GM12878 (cell line): ENCODE results near the gene AP3D1. TPM values are rescaled to one million over a fixed set of nuclear protein-coding genes. Genes with fewer than 3 reads are reported as not detected.

Experiments
- ATAC-seq: fragments of 200-7000 bp; cut with Tn5 transposase; 3 replicates; pipeline ENCODE4 v1.9.1; 2020; ENCODE audit warnings: mild to moderate bottlenecking, moderate library complexity
- BruUV-seq: library from RNA; stranded (reverse); fragments of 400-500 nt; replicated peaks from 2 replicates; lab custom pipeline; 2021; lab: Mats Ljungman, UMichigan
- CTCF ChIA-PET: fragments of 300-600 bp; sonication (Branson Sonifier 250); formaldehyde crosslinking; extraction: SDS; loops from one replicate; lab custom pipeline; 2021; ENCODE audit warnings: inconsistent platforms; lab: Yijun Ruan, JAX
- POLR2A ChIA-PET: fragments of 350-600 bp; formaldehyde crosslinking; extraction: SDS; loops from one replicate; lab custom pipeline; 2021; ENCODE audit warnings: inconsistent platforms; lab: Charles Lee
- RAD21 ChIA-PET: fragments of 300-600 bp; sonication (Branson Sonifier 250); formaldehyde crosslinking; loops from one replicate; lab custom pipeline; 2023; ENCODE audit warnings: antibody characterized with exemption; ENCODE audit not compliant: unreplicated experiment; lab: Charles Lee
- SMC1A ChIA-PET: fragments of 300-600 bp; sonication (Branson Sonifier 250); formaldehyde crosslinking; loops from one replicate; lab custom pipeline; 2023; ENCODE audit not compliant: unreplicated experiment, uncharacterized antibody; lab: Charles Lee
- DNase-seq: peaks from one replicate; pipeline ENCODE4 v3.0.0-alpha.2; 2011; ENCODE audit warnings: low read depth, low spot score
- FAIRE-seq: peaks from 3 replicates; lab custom pipeline; 2011; peaks lifted over from hg19 to GRCh38; lab: Jason Lieb, UNC
- H2AFZ ChIP-seq: 2 replicates; pipeline ENCODE4 v1.6.0; 2011; ENCODE audit warnings: low read depth, low read length, control low read depth; ENCODE audit not compliant: control insufficient read depth
- H3K27ac ChIP-seq: 2 replicates; pipeline ENCODE4 v1.5.1; 2011; ENCODE audit warnings: control low read depth; ENCODE audit not compliant: control insufficient read depth, insufficient read depth
- H3K27me3 ChIP-seq, 2 experiments: replicated peaks in 1 of 2; 2 replicates each; pipeline versions ENCODE4 v1.6.0 to v1.6.1; 2011; ENCODE audit warnings: low read length in 1 of 2; ENCODE audit not compliant: control insufficient read depth in 2 of 2, insufficient read depth in 2 of 2
- H3K36me3 ChIP-seq, 2 experiments: 2 replicates each; pipeline ENCODE4 v1.5.1; 2011; ENCODE audit warnings: low read length in 1 of 2; ENCODE audit not compliant: control insufficient read depth in 2 of 2, insufficient read depth in 2 of 2
- H3K4me1 ChIP-seq: 2 replicates; pipeline ENCODE4 v1.6.1; 2011; ENCODE audit warnings: mild to moderate bottlenecking, low read length, moderate library complexity, mixed read lengths; ENCODE audit not compliant: control insufficient read depth, insufficient read depth
- H3K4me2 ChIP-seq: 2 replicates; pipeline ENCODE4 v1.6.0; 2011; ENCODE audit warnings: control low read depth; ENCODE audit not compliant: control insufficient read depth, insufficient read depth
- H3K4me3 ChIP-seq: fragments of 200-600 bp; sonication (generic); 2 replicates; pipeline ENCODE4 v1.5.1; 2016
- H3K79me2 ChIP-seq: 2 replicates; pipeline ENCODE4 v1.6.0; 2011; ENCODE audit warnings: low read length; ENCODE audit not compliant: control insufficient read depth, insufficient read depth
- H3K9ac ChIP-seq: 2 replicates; pipeline ENCODE4 v1.8.0; 2011; ENCODE audit warnings: low read length, control low read depth, mixed read lengths; ENCODE audit not compliant: control insufficient read depth, insufficient read depth
- H3K9me3 ChIP-seq: replicated peaks from 3 replicates; pipeline ENCODE4 v1.5.1; 2011; ENCODE audit warnings: mild to moderate bottlenecking, low read length; ENCODE audit not compliant: control insufficient read depth, insufficient read depth
- H4K20me1 ChIP-seq: 2 replicates; pipeline ENCODE4 v1.6.0; 2011; ENCODE audit not compliant: control insufficient read depth, insufficient read depth
- ETV6 ChIP-seq, 2 experiments: fragments of 450-650 bp in 1 of 2; IDR thresholded peaks in 1 of 2; conservative IDR thresholded peaks in 1 of 2; 2 replicates each; pipeline ENCODE4 v1.6.1; 2014; ENCODE audit warnings: antibody characterized with exemption in 1 of 2, borderline replicate concordance in 1 of 2, low read depth in 1 of 2, mild to moderate bottlenecking in 1 of 2, moderate library complexity in 1 of 2
- IRF3 ChIP-seq: fragments of 450-650 bp; IDR thresholded peaks from 2 replicates; pipeline ENCODE4 v1.6.1; 2014; ENCODE audit warnings: mild to moderate bottlenecking
- MXI1 ChIP-seq: fragments of 150-350 bp; IDR thresholded peaks from 2 replicates; pipeline ENCODE4 v1.6.1; 2011; ENCODE audit warnings: low read depth, mild to moderate bottlenecking, inconsistent platforms, low read length, improper control_type of control experiment
- NR2F1 ChIP-seq: fragments of 450-650 bp; conservative IDR thresholded peaks from 2 replicates; pipeline ENCODE4 v1.6.1; 2017; ENCODE audit warnings: mild to moderate bottlenecking
- RBBP5 ChIP-seq: fragments of 200-600 bp; sonication (generic); conservative IDR thresholded peaks from 2 replicates; pipeline ENCODE4 v1.6.1; 2016
- RELA ChIP-seq: fragments of 450-650 bp; IDR thresholded peaks from 2 replicates; pipeline ENCODE4 v1.8.0; 2014; ENCODE audit warnings: borderline replicate concordance; ENCODE audit not compliant: partially characterized antibody
- TCF12 ChIP-seq: IDR thresholded peaks from 2 replicates; pipeline ENCODE4 v1.6.1; 2011; ENCODE audit warnings: low read depth, mild to moderate bottlenecking, low read length
- ZBED1 ChIP-seq: IDR thresholded peaks from 2 replicates; pipeline ENCODE4 v1.6.1; 2016; ENCODE audit warnings: borderline replicate concordance
- ZBTB4 ChIP-seq: fragments of 450-650 bp; formaldehyde crosslinking; IDR thresholded peaks from 2 replicates; pipeline ENCODE4 v1.4.0; 2022; ENCODE audit warnings: mild to moderate bottlenecking, moderate library complexity
- WGBS: methylation state at CpG from one replicate; pipeline ENCODE4 v1.1.6; 2016; ENCODE audit warnings: low lambda C conversion rate; ENCODE audit not compliant: insufficient replicate concordance, insufficient coverage; ENCODE audit errors: missing lambda C conversion rate; 5-methylcytosine and 5-hydroxymethylcytosine counted together
- in situ Hi-C: fragments of 300-500 bp; cut with MboI; formaldehyde crosslinking; loops from 9 replicates; pipeline ENCODE4 v1.14.3; 2018; ENCODE audit warnings: mixed read lengths
- intact Hi-C: fragments of 100-400 bp; cut with micrococcal nuclease; formaldehyde crosslinking; loops from one replicate; pipeline ENCODE4 v1.14.2; 2022; ENCODE audit not compliant: unreplicated experiment
- polyA plus RNA-seq, 11 experiments: library from polyadenylated mRNA; depleted of rRNA in 4 of 11; unstranded in 6 of 11; stranded (reverse) in 5 of 11; fragments of >200 nt; fragmentation: Nextera tagmentation in 4 of 11; fragmentation: Illumina TruSeq in 1 of 11; extraction: Ambion mirVana in 4 of 11; extraction: Trizol in 1 of 11; gene quantifications; 1 replicate in 1 of 11; 2 replicates in 10 of 11; pipeline versions ENCODE4 v1.2.1 to v1.2.3, GENCODE V29; 2011 to 2016; ENCODE audit warnings: inconsistent platforms in 2 of 11, missing spikeins in 2 of 11, low read depth in 1 of 11
- total RNA-seq, 4 experiments: library from RNA; depleted of rRNA in 3 of 4; stranded (reverse); fragments of >200 nt in 3 of 4; fragmentation: Illumina TruSeq in 1 of 4; extraction: Trizol in 1 of 4; gene quantifications; 2 replicates each; pipeline versions ENCODE4 v1.2.1 to v1.2.3, GENCODE V29; 2013 to 2021

Gene AP3D1
- total and polyA plus RNA-seq, 10 of the 15 experiments (the other 5 are each of a cell fraction or from before 2014, with no cell fraction given): 1.5 to 108 (median 59.1) TPM

- no peak for TF ChIP-seq IRF3
These were observed 9.0 kb upstream of the AP3D1 start (continued) for GRCh38 chr19:2160379-2160778.

- in situ Hi-C loops: loop anchor here (10.0 kb wide), 1 partner anchor 457 kb away; no protein-coding TSS in a partner anchor
- H2AFZ ChIP-seq: no peak overlapping the region
- no peak overlapping the region for H3K4me2 ChIP-seq
- DNase-seq: no peak
- H3K9me3 ChIP-seq: no peaks in the 10 kb centered on the region
- H3K27ac ChIP-seq: no peak overlapping the region
- H3K27me3 ChIP-seq: no peaks in the 10 kb centered on the region
- BruUV-seq: no TSS peak
- CTCF ChIA-PET: interaction anchor here (0.7 to 3.2 kb wide), 8 partner anchors 11 to 235 kb away, joined by 3 to 17 read pairs (median 4); no protein-coding TSS in a partner anchor
- SMC1A ChIA-PET: interaction anchor here (0.8 to 1.8 kb wide), 4 partner anchors 45 to 82 kb away, joined by 3 to 10 read pairs (median 4); partner anchors contain the start of gene PLEKHJ1
- no peak for FAIRE-seq
- H3K4me1 ChIP-seq: no peaks in the 10 kb centered on the region; the same call in 1 of the 2 replicates
- H3K9ac ChIP-seq: no peak overlapping the region
- H3K36me3 ChIP-seq: no peaks in the 10 kb centered on the region
- H4K20me1 ChIP-seq: no peaks in the 10 kb centered on the region
- TF ChIP-seq ZBED1 (no peak), ZBTB4 (CRISPR knock-in tag) (no peak), TCF12 (no peak), NR2F1 (no peak), RBBP5 (no peak), ETV6 (conservative IDR thresholded peaks at IDR 0.05 in 1 of 2, IDR thresholded peaks at IDR 0.05 in 1 of 2; ENCODE audit: borderline replicate concordance in 1 of 2, low read depth in 1 of 2) (no peak), RELA (no peak), MXI1 (no peak)
- H3K79me2 ChIP-seq: no peaks in the 10 kb centered on the region
- H3K4me3 ChIP-seq: no peak overlapping the region
- POLR2A ChIA-PET: interaction anchor here (0.7 to 1.0 kb wide), 3 partner anchors 51 to 78 kb away, joined by 3 to 4 read pairs (median 4); no protein-coding TSS in a partner anchor
- ATAC-seq: no peak
- 42% methylated on average over 2 of the region's 2 CpGs for WGBS
- RAD21 ChIA-PET: interaction anchor here (0.6 to 1.6 kb wide), 4 partner anchors 14 to 236 kb away, joined by 3 to 5 read pairs (median 4); no protein-coding TSS in a partner anchor
- intact Hi-C loops: loop anchor here (2.0 to 5.0 kb wide), 3 partner anchors 77 to 235 kb away; no protein-coding TSS in a partner anchor
These were observed 6.1 kb upstream of the AP3D1 start for GRCh38 chr19:2157452-2157851.
